EH (cell line): ENCODE measurements around the gene PANX3.

ENCODE experiments used
- DNase-seq: peaks from one replicate; pipeline ENCODE4 v3.0.0-alpha.2; 2015; ENCODE audit warnings: low read depth

PANX3 gene

GRCh38 chr11:124611064-124611463 is at the start of gene PANX3:
Gene PANX3 (plus strand): TSS chr11:124611428. CDS start chr11:124611557, 129 bp downstream.
- DNase-seq, result peak; percentile 1

- DNase-seq, result no peak
Observed at GRCh38 chr11:124569697-124570096, 41.5 kb upstream of the PANX3 start, which contains the start of gene OR8A1. Gene OR8A1 (plus strand): TSS chr11:124569997. CDS start chr11:124570120, 123 bp downstream.

- DNase-seq, result no peak
Observed at GRCh38 chr11:124570160-124570559, 41.1 kb upstream of the PANX3 start.

GRCh38 chr11:124577716-124578427 is 33.4 kb upstream of the PANX3 start:
- DNase-seq, result no peak

GRCh38 chr11:124578761-124579160 is 32.5 kb upstream of the PANX3 start:
- DNase-seq, result no peak

- DNase-seq, result no peak
Observed at GRCh38 chr11:124581817-124582216, 29.4 kb upstream of the PANX3 start.

GRCh38 chr11:124582565-124582964 is 28.7 kb upstream of the PANX3 start:
- no peak for DNase-seq

- no peak for DNase-seq
Observed at GRCh38 chr11:124583781-124584180, 27.4 kb upstream of the PANX3 start.

- no peak for DNase-seq
Observed at GRCh38 chr11:124584681-124585372, 26.4 kb upstream of the PANX3 start.

GRCh38 chr11:124586238-124586860 is 24.9 kb upstream of the PANX3 start:
- DNase-seq, result peak; percentile 58

- no peak for DNase-seq
Observed at GRCh38 chr11:124591430-124591829, 19.8 kb upstream of the PANX3 start.

GRCh38 chr11:124592627-124593026 is 18.6 kb upstream of the PANX3 start:
- no peak for DNase-seq

- DNase-seq, result no peak
Observed at GRCh38 chr11:124595302-124595701, 15.9 kb upstream of the PANX3 start.

- DNase-seq, result no peak
Observed at GRCh38 chr11:124597626-124598025, 13.6 kb upstream of the PANX3 start.

GRCh38 chr11:124600621-124601320 is 10.5 kb upstream of the PANX3 start:
- no peak for DNase-seq

- DNase-seq, result peak; percentile 40
Observed at GRCh38 chr11:124602193-124602592, 9.0 kb upstream of the PANX3 start.

GRCh38 chr11:124602723-124603122 is 8.5 kb upstream of the PANX3 start:
- peak; percentile 4 for DNase-seq

- DNase-seq, result no peak
Observed at GRCh38 chr11:124605719-124606118, 5.5 kb upstream of the PANX3 start.

- DNase-seq, result no peak
Observed at GRCh38 chr11:124608147-124608546, 3.1 kb upstream of the PANX3 start.

- no peak for DNase-seq
Observed at GRCh38 chr11:124610295-124610694, 933 bp upstream of the PANX3 start.

GRCh38 chr11:124612045-124612444 is 817 bp downstream of the PANX3 start:
- DNase-seq, result no peak

GRCh38 chr11:124612567-124613246 is 1.5 kb downstream of the PANX3 start:
- peak; percentile 16 for DNase-seq
